PC-3 (cell line): ENCODE results near the gene GNAT2. TPM values are rescaled to one million over a fixed set of nuclear protein-coding genes. Genes with fewer than 3 reads are reported as not detected.

Source experiments
- ATAC-seq: fragments of 200-7000 bp; cut with Tn5 transposase; 2 replicates; pipeline ENCODE4 v1.9.1; 2020; ENCODE audit warnings: mild to moderate bottlenecking, moderate library complexity
- BruUV-seq: library from RNA; stranded (reverse); fragments of 400-500 nt; replicated peaks from 2 replicates; lab custom pipeline; 2021; lab: Mats Ljungman, UMichigan
- CTCF ChIA-PET: fragments of 300-600 bp; sonication (Branson Sonifier 250); formaldehyde crosslinking; loops from one replicate; lab custom pipeline; 2022; ENCODE audit warnings: antibody characterized with exemption; lab: Charles Lee
- POLR2A ChIA-PET: fragments of 300-600 bp; sonication (Branson Sonifier 250); formaldehyde crosslinking; loops from one replicate; lab custom pipeline; 2022; ENCODE audit warnings: antibody characterized with exemption; ENCODE audit not compliant: unreplicated experiment; lab: Charles Lee
- DNase-seq: peaks from one replicate; pipeline ENCODE4 v3.0.0-alpha.2; 2015
- H2AFZ ChIP-seq: fragments of 300-600 bp; sonication (generic); 2 replicates; pipeline ENCODE4 v1.6.0; 2016; ENCODE audit warnings: antibody characterized with exemption, low read length
- H3F3A ChIP-seq: fragments of 300-600 bp; sonication (generic); one replicate; pipeline ENCODE4 v1.6.0; 2017; ENCODE audit warnings: antibody characterized with exemption, low read length, control low read depth, mild to moderate bottlenecking; ENCODE audit not compliant: unreplicated experiment
- H3K27ac ChIP-seq: fragments of 300-600 bp; sonication (generic); 2 replicates; pipeline ENCODE4 v1.5.1; 2016; ENCODE audit warnings: mild to moderate bottlenecking, low read length
- H3K27me3 ChIP-seq: fragments of 300-600 bp; sonication (generic); 2 replicates; pipeline ENCODE4 v1.6.1; 2016; ENCODE audit warnings: low read length, mixed read lengths
- H3K36me3 ChIP-seq: fragments of 300-600 bp; sonication (generic); 2 replicates; pipeline ENCODE4 v1.6.1; 2016; ENCODE audit warnings: low read depth, mixed run types, low read length, mixed read lengths
- H3K4me1 ChIP-seq: fragments of 300-600 bp; sonication (generic); 2 replicates; pipeline ENCODE4 v1.5.1; 2016; ENCODE audit warnings: low read length; ENCODE audit not compliant: insufficient read depth
- H3K4me2 ChIP-seq: fragments of 300-600 bp; sonication (generic); 2 replicates; pipeline ENCODE4 v1.6.0; 2016; ENCODE audit warnings: low read length
- H3K4me3 ChIP-seq: fragments of 300-600 bp; sonication (generic); 2 replicates; pipeline ENCODE4 v1.5.1; 2016; ENCODE audit warnings: mild to moderate bottlenecking, low read length, mixed read lengths
- H3K79me2 ChIP-seq: fragments of 300-600 bp; sonication (generic); 2 replicates; pipeline ENCODE4 v1.6.1; 2017; ENCODE audit warnings: low read length, mixed read lengths
- H3K9ac ChIP-seq: fragments of 300-600 bp; sonication (generic); 2 replicates; pipeline ENCODE4 v1.6.0; 2016; ENCODE audit warnings: mild to moderate bottlenecking, low read length
- H3K9me2 ChIP-seq: fragments of 300-600 bp; sonication (generic); replicated peaks from 2 replicates; pipeline ENCODE4 v1.6.1; 2016; ENCODE audit warnings: mixed run types, low read length, mixed read lengths
- H3K9me3 ChIP-seq: fragments of 300-600 bp; sonication (generic); 2 replicates; pipeline ENCODE4 v1.6.1; 2016; ENCODE audit warnings: low read length, mixed read lengths
- H4K20me1 ChIP-seq: fragments of 300-600 bp; sonication (generic); 2 replicates; pipeline ENCODE4 v1.6.1; 2016; ENCODE audit warnings: low read length, mixed read lengths
- CTCF ChIP-seq: fragments of 300-600 bp; sonication (generic); conservative IDR thresholded peaks from 2 replicates; pipeline ENCODE4 v1.5.1; 2017; ENCODE audit warnings: antibody characterized with exemption, low read depth, mild to moderate bottlenecking, low read length
- EZH2 ChIP-seq: fragments of 300-600 bp; sonication (generic); IDR thresholded peaks from one replicate; pipeline ENCODE4 v1.6.1; 2017; ENCODE audit warnings: antibody characterized with exemption, mild to moderate bottlenecking, low read length; ENCODE audit not compliant: unreplicated experiment
- EZH2phosphoT487 ChIP-seq: fragments of 300-600 bp; sonication (generic); IDR thresholded peaks from 2 replicates; pipeline ENCODE4 v1.6.1; 2018; ENCODE audit warnings: mild to moderate bottlenecking, antibody characterized with exemption, low read length, borderline replicate concordance
- intact Hi-C: fragments of 100-400 bp; cut with micrococcal nuclease; formaldehyde crosslinking; loops from 2 replicates; pipeline ENCODE4 v1.9.0; 2023
- total RNA-seq: library from RNA; depleted of rRNA; stranded (reverse); fragments of >200 nt; gene quantifications from 2 replicates; pipeline ENCODE4 v1.2.3, GENCODE V29; 2014

Gene GNAT2
- total RNA-seq, 1 experiment from 2014 or later, result 0.69 TPM

DNA sequence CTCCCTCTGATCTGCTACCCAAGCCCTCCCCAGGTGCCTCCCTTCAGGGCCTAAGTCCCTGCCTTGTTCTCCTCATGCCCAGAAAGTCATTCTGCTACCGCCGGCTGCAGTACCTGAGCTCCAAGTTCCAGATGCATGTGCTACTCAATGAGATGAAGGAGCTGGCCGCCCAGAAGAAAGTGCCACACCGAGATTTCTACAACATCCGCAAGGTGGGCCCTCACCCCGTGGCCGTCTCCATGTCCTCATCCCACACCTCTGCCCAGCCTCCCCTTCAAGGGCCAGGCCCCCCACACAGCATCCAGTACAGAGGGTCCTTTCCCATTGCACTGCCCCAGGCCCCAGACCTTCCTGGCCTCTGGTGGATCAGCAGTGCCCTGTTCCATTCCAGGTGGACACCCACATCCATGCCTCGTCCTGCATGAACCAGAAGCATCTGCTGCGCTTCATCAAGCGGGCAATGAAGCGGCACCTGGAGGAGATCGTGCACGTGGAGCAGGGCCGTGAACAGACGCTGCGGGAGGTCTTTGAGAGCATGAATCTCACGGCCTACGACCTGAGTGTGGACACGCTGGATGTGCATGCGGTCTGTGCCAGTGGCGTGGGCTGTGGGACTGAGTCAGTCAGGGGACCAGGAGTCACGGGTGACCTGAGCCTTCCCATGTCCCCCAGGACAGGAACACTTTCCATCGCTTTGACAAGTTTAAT, 8.4 kb upstream of the GNAT2 start:
- CTCF ChIA-PET, result no interaction called here
- TF ChIP-seq CTCF, result no peak
- no peaks in the 10 kb centered on the region for H3K9me3 ChIP-seq
- H3K4me3 ChIP-seq, result no peak overlapping the region
- ATAC-seq (no peak), DNase-seq (no peak)
- POLR2A ChIA-PET, result no interaction called here
- H3F3A ChIP-seq, result no peaks in the 10 kb centered on the region
- BruUV-seq, result TSS peak; percentile 15
- intact Hi-C loops, result no loop called here
- no peaks in the 10 kb centered on the region for H3K9me2 ChIP-seq
- H3K36me3 ChIP-seq, result peaks cover 32% of the 10 kb centered on the region
- H3K27ac ChIP-seq, result no peak overlapping the region
- no peaks in the 10 kb centered on the region for H4K20me1 ChIP-seq
- H3K4me1 ChIP-seq, result no peaks in the 10 kb centered on the region
- H2AFZ ChIP-seq, result no peak overlapping the region
- H3K79me2 ChIP-seq, result peaks cover 20% of the 10 kb centered on the region
- no peak overlapping the region for H3K4me2 ChIP-seq
- no peak overlapping the region for H3K9ac ChIP-seq
- no peaks in the 10 kb centered on the region for H3K27me3 ChIP-seq

DNA sequence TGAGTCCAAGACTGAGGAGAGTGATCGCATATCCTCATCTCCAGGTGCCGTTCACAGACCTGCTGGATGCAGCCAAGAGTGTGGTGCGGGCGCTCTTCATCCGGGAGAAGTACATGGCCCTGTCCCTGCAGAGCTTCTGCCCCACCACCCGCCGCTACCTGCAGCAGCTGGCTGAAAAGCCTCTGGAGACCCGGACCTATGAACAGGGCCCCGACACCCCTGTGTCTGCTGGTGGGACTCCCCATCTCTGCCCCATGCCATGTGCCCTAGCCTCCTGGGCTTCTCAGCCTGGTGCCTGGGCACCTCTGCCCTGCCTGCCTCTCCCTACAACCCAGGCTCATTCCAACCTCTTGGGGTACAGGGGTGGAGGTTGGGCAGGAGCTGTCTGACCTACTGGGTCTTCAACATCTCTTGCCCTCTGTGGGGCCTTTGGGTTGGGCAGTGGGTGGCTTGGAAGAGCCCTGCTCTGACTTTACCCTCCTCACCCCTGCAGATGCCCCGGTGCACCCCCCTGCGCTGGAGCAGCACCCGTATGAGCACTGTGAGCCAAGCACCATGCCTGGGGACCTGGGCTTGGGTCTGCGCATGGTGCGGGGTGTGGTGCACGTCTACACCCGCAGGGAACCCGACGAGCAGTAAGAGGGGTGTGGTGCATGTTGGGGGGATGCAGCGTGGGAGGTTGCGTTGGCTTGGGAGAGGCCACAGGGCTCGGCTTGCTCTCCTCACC, 7.4 kb upstream of the GNAT2 start:
- POLR2A ChIA-PET, result no interaction called here
- no peaks in the 10 kb centered on the region for H3F3A ChIP-seq
- H2AFZ ChIP-seq, result no peak overlapping the region
- no peak for DNase-seq
- H3K36me3 ChIP-seq, result peaks cover 32% of the 10 kb centered on the region
- intact Hi-C loops, result no loop called here
- no peaks in the 10 kb centered on the region for H3K9me3 ChIP-seq
- H4K20me1 ChIP-seq, result peaks cover 5% of the 10 kb centered on the region
- no peak overlapping the region for H3K4me2 ChIP-seq
- TF ChIP-seq EZH2phosphoT487, result no peak
- no peak for TF ChIP-seq CTCF
- no peak for TF ChIP-seq EZH2
- CTCF ChIA-PET, result no interaction called here
- ATAC-seq, result no peak
- no TSS peak for BruUV-seq
- H3K4me3 ChIP-seq, result no peak overlapping the region
- no peaks in the 10 kb centered on the region for H3K9me2 ChIP-seq
- H3K27ac ChIP-seq, result no peak overlapping the region
- no peak overlapping the region for H3K9ac ChIP-seq
- H3K79me2 ChIP-seq, result peaks cover 30% of the 10 kb centered on the region
- no peaks in the 10 kb centered on the region for H3K27me3 ChIP-seq
- peaks cover 4% of the 10 kb centered on the region for H3K4me1 ChIP-seq
